ENCODE measurements around the gene ALDH2.

ALDH2 gene

DNA sequence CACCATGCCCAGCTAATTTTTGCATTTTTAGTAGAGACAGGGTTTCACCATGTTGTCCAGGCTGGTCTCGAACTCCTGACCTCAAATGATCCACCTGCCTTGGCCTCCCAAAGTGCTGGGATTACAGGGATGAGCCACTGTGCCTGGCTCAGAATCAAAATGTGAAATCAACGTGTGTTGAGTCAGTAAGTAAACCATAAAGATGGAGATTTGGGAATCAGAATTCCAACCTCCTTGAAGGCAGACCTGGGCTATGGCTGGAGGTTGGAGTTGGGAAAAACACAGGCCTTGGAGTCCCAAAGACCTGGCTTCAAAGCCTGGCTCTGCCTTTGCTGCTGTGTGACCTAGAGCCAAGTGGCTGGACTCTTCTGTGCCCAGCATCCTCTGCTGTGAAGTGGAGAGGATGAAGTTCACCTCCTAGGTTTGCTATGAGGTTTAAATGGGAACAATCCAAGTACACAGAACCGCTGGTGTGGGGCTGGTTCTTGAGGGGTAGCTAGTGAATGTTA, 10.2 kb downstream of the ALDH2 start:
- DNase-seq (ENCODE audit: low read depth): no peak
- TF ChIP-seq, protein P1, sequence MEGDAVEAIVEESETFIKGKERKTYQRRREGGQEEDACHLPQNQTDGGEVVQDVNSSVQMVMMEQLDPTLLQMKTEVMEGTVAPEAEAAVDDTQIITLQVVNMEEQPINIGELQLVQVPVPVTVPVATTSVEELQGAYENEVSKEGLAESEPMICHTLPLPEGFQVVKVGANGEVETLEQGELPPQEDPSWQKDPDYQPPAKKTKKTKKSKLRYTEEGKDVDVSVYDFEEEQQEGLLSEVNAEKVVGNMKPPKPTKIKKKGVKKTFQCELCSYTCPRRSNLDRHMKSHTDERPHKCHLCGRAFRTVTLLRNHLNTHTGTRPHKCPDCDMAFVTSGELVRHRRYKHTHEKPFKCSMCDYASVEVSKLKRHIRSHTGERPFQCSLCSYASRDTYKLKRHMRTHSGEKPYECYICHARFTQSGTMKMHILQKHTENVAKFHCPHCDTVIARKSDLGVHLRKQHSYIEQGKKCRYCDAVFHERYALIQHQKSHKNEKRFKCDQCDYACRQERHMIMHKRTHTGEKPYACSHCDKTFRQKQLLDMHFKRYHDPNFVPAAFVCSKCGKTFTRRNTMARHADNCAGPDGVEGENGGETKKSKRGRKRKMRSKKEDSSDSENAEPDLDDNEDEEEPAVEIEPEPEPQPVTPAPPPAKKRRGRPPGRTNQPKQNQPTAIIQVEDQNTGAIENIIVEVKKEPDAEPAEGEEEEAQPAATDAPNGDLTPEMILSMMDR (IDR thresholded peaks at IDR 0.05; ENCODE audit: low read depth, low read length, missing control alignments): no peak
- in situ Hi-C loops (cut with HindIII; ENCODE audit: low sequenced_read_pairs): no loop called here
- H3K4me3 ChIP-seq (ENCODE audit: low read depth, low read length): no peak overlapping the region

- H3K4me3 ChIP-seq (ENCODE audit: low read depth, low read length): no peak overlapping the region
- in situ Hi-C loops (cut with HindIII; ENCODE audit: low sequenced_read_pairs): no loop called here
- DNase-seq (ENCODE audit: low read depth): no peak
- TF ChIP-seq, protein P1 (IDR thresholded peaks at IDR 0.05; ENCODE audit: low read depth, low read length, missing control alignments): no peak
Measured at GRCh38 chr12:111777345-111778045, 10.8 kb downstream of the ALDH2 start.

GRCh38 chr12:111780166-111780565, 13.4 kb downstream of the ALDH2 start:
- no peak overlapping the region for H3K4me3 ChIP-seq (ENCODE audit: low read depth, low read length)
- no peak for DNase-seq (ENCODE audit: low read depth)
- in situ Hi-C loops (cut with HindIII; ENCODE audit: low sequenced_read_pairs): no loop called here
- TF ChIP-seq, protein P1 (IDR thresholded peaks at IDR 0.05; ENCODE audit: low read depth, low read length, missing control alignments): no peak

DNA sequence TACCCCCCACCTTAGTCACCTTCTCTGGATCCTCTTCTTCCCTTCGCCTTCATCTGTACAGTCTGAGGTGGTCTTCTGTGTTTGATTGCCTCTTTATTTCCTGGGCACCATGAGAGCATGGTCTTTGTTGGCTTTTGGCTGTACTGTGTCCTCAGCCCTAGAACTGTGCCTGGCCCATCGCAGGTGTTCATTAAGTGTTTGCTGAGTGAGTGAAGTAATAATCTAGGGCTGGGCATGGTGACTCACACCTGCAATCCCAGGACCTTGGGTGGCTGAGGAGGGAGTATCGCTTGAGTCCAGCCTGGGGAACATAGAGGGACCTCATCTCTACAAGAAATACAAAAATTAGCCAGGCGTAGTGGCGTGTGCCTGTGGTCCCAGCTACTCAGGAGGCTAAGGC, 13.9 kb downstream of the ALDH2 start:
- in situ Hi-C loops (cut with HindIII; ENCODE audit: low sequenced_read_pairs): no loop called here
- no peak for DNase-seq (ENCODE audit: low read depth)
- no peak overlapping the region for H3K4me3 ChIP-seq (ENCODE audit: low read depth, low read length)
- TF ChIP-seq, protein P1 (IDR thresholded peaks at IDR 0.05; ENCODE audit: low read depth, low read length, missing control alignments): no peak

DNA sequence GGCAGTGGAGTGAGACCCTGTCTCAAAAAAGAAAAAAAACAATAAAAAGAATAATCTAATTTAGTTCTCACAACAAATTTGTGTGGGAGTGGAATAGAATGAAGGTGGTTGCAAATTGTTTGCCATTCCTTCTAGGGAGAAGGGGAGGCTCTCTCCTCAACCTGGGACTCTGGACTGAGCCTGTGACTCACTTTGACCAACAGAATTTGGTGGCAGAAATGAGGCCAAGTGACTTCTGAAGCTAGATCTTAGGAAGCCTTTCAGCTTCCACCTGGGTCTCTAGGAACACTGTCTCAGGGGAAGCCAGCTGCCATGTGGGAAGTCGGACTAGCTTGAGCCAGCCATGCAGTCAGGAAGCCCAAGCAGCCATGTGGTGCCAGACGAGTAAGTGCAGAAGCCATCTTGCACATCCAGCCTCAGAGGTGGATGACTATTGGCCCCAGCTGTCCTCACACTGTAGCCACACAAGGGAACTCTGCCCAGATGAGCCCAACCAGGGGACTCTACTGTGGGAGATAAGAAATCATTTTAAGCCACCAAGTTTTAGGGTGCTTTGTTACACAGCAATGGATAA, 14.4 kb downstream of the ALDH2 start:
- no peak for DNase-seq (ENCODE audit: low read depth)
- no peak overlapping the region for H3K4me3 ChIP-seq (ENCODE audit: low read depth, low read length)
- TF ChIP-seq, protein P1 (IDR thresholded peaks at IDR 0.05; ENCODE audit: low read depth, low read length, missing control alignments): no peak
- in situ Hi-C loops (cut with HindIII; ENCODE audit: low sequenced_read_pairs): no loop called here

- no peak for DNase-seq (ENCODE audit: low read depth)
- in situ Hi-C loops (cut with HindIII; ENCODE audit: low sequenced_read_pairs): no loop called here
- no peak overlapping the region for H3K4me3 ChIP-seq (ENCODE audit: low read depth, low read length)
- TF ChIP-seq, protein P1 (IDR thresholded peaks at IDR 0.05; ENCODE audit: low read depth, low read length, missing control alignments): no peak
Measured at GRCh38 chr12:111783046-111783445, 16.3 kb downstream of the ALDH2 start.
